Gastrocnemius medialis (tissue), 4 donors: ENCODE results near the gene SLC9A4. TPM values are rescaled to one million over a fixed set of nuclear protein-coding genes. Genes with fewer than 3 reads are reported as not detected.

Experiments
- ATAC-seq, 2 donors: fragments of 150-250 bp; one replicate each; pipeline ENCODE4 v1.9.1; 2016
- DNase-seq, 2 donors: peaks; one replicate each; pipeline ENCODE4 v3.0.0-alpha.2; 2019
- H3K27ac ChIP-seq, 4 donors: fragments of 200-600 bp; sonication (generic); 1 replicate in 1 of 4; 2 replicates in 3 of 4; pipeline ENCODE4 v1.5.1; 2016 to 2018; ENCODE audit warnings: mild to moderate bottlenecking in 2 of 4, moderate library complexity in 1 of 4
- H3K27me3 ChIP-seq, 3 donors: fragments of 200-600 bp; sonication (generic) in 2 of 3; 1 replicate in 1 of 3; 2 replicates in 2 of 3; pipeline versions ENCODE4 v1.5.1 to v1.6.0; 2016 to 2019; ENCODE audit warnings: mild to moderate bottlenecking in 1 of 3, moderate library complexity in 1 of 3
- H3K36me3 ChIP-seq, 2 donors: fragments of 200-600 bp; sonication (generic) in 1 of 2; one replicate each; pipeline ENCODE4 v1.5.1; 2017 to 2018
- H3K4me1 ChIP-seq, 2 donors: fragments of 200-600 bp; sonication (generic) in 1 of 2; one replicate each; pipeline ENCODE4 v1.5.1; 2016 to 2017; ENCODE audit warnings: mild to moderate bottlenecking in 2 of 2
- H3K4me3 ChIP-seq, 4 donors: fragments of 200-600 bp; sonication (generic) in 3 of 4; 1 replicate in 1 of 4; 2 replicates in 3 of 4; pipeline ENCODE4 v1.5.1; 2016 to 2019; ENCODE audit warnings: mild to moderate bottlenecking in 2 of 4
- H3K9me3 ChIP-seq, 3 donors: fragments of 200-600 bp; sonication (generic) in 2 of 3; 1 replicate in 1 of 3; 2 replicates in 2 of 3; pipeline ENCODE4 v1.5.1; 2016 to 2019
- POLR2A ChIP-seq, 2 donors: fragments of 450-650 bp; IDR thresholded peaks; one replicate each; pipeline ENCODE4 v1.6.1; 2017; ENCODE audit warnings: antibody characterized with exemption in 2 of 2, mild to moderate bottlenecking in 2 of 2, moderate library complexity in 2 of 2
- in situ Hi-C, 4 donors: fragments of 200-750 bp; cut with MboI; loops; one replicate each; pipeline versions ENCODE4 v1.15.0 to v1.8.0; 2017; ENCODE audit warnings: low sequenced_read_pairs in 4 of 4
- intact Hi-C: fragments of 100-400 bp; cut with DNase I; formaldehyde crosslinking; loops from one replicate; pipeline ENCODE4 v1.15.1; 2023; ENCODE audit warnings: low total_unique reads
- total RNA-seq, 4 donors: library from RNA; depleted of rRNA; stranded (reverse); fragments of >200 nt; gene quantifications; one replicate each; pipeline versions ENCODE4 v1.1.0 to v1.2.3, GENCODE V29; 2016
- TF ChIP-seq, protein P1 (sequence below), 5 experiments: fragments of 450-650 bp in 3 of 5; fragments of 200-600 bp in 2 of 5; sonication (generic) in 2 of 5; IDR thresholded peaks in 4 of 5; conservative IDR thresholded peaks in 1 of 5; 1 replicate in 4 of 5; 2 replicates in 1 of 5; pipeline ENCODE4 v1.5.1; 2016 to 2019; ENCODE audit warnings: antibody characterized with exemption in 5 of 5, mild to moderate bottlenecking in 3 of 5, moderate library complexity in 3 of 5

SLC9A4 gene
- total RNA-seq, 4 donors from 2014 or later = not detected

DNA sequence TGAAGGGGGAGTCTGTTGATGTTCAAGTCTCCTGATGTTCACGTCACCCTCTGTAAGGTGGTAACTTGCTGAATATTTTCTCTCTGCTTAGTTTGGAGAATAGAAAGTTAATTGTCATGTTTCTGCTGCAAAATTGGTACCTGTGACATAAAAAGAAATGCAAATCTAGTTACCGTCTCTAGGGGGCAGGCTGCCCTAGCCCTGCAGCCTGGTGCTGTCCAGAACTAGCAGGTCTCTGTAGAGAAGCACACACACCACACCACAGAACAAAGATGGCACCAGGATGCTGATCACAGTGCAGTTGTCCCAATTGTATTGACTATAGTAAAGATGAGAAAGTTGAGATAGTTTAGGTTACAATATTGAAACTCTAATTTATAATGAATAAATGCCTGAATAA lies 47.0 kb downstream of the SLC9A4 start:
- H3K4me3 ChIP-seq = no peak overlapping the region
- DNase-seq (no peak), ATAC-seq (peak; percentile 36 to 76)
- TF ChIP-seq, protein P1, sequence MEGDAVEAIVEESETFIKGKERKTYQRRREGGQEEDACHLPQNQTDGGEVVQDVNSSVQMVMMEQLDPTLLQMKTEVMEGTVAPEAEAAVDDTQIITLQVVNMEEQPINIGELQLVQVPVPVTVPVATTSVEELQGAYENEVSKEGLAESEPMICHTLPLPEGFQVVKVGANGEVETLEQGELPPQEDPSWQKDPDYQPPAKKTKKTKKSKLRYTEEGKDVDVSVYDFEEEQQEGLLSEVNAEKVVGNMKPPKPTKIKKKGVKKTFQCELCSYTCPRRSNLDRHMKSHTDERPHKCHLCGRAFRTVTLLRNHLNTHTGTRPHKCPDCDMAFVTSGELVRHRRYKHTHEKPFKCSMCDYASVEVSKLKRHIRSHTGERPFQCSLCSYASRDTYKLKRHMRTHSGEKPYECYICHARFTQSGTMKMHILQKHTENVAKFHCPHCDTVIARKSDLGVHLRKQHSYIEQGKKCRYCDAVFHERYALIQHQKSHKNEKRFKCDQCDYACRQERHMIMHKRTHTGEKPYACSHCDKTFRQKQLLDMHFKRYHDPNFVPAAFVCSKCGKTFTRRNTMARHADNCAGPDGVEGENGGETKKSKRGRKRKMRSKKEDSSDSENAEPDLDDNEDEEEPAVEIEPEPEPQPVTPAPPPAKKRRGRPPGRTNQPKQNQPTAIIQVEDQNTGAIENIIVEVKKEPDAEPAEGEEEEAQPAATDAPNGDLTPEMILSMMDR (IDR thresholded peaks at IDR 0.05 in 4 of 5, conservative IDR thresholded peaks at IDR 0.05 in 1 of 5) = peak; percentile 25 to 59 (median 58)
- no peak for TF ChIP-seq POLR2A (IDR thresholded peaks at IDR 0.05)
- intact Hi-C loops (loop anchor here (2.0 kb wide), 1 partner anchor 99 kb away; the partner anchor contains the start of gene SLC9A2), in situ Hi-C loops (no loop called here)
- H3K27me3 ChIP-seq = no peaks in the 10 kb centered on the region
- no peaks in the 10 kb centered on the region for H3K9me3 ChIP-seq
- no peaks in the 10 kb centered on the region for H3K4me1 ChIP-seq
- H3K27ac ChIP-seq = no peak overlapping the region
- no peaks in the 10 kb centered on the region for H3K36me3 ChIP-seq

DNA sequence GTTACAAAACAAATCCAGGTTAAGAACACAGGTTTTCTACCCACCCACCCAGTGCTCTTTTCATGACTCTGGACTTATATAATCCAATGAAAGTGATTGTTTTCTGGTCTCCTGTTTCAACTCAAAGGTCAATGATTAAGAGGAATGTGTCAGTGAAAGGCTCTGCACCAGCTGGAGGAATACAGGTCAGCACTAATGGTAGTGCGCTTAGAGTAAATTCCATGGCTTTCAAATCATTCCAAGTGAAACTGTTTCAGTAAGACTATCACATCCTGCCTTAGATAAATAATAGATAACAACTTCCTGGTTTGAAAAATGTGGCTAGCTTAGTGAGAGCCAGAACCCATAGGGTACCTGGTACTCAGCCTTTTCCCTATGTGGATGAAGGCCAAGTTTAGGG lies 47.8 kb downstream of the SLC9A4 start:
- Histone ChIP-seq H3K27me3 (no peaks in the 10 kb centered on the region), H3K27ac (no peak overlapping the region), H3K4me3 (no peak overlapping the region), H3K4me1 (no peaks in the 10 kb centered on the region), H3K36me3 (no peaks in the 10 kb centered on the region), H3K9me3 (no peaks in the 10 kb centered on the region)
- no peak for DNase-seq
- no peak for TF ChIP-seq POLR2A (IDR thresholded peaks at IDR 0.05)
- TF ChIP-seq, protein P1 (IDR thresholded peaks at IDR 0.05 in 4 of 5, conservative IDR thresholded peaks at IDR 0.05 in 1 of 5) = no peak
- in situ Hi-C loops = no loop called here
- no peak for ATAC-seq
- intact Hi-C loops = loop anchor here (2.0 kb wide), 1 partner anchor 98 kb away; the partner anchor contains the start of gene SLC9A2

DNA sequence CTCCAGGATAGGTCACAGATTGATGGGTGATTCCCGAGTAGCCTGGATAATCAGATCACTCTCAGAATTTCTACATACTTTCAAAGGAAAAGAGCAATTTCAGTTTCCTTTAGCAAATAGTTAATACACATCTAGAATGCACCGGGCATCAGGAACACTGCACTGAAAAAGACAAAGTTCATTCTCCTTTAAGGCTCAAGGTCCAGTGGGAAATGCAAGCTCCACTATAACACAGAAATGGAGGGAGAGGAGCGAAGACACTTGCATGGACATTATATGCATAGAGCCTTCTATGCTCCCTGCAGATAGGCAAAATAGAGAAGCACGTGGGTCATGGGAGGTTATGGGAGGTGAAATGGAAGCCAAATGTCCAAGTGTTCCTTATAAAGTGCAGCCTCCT lies 49.1 kb downstream of the SLC9A4 start:
- Histone ChIP-seq H3K27ac (no peak overlapping the region), H3K9me3 (no peaks in the 10 kb centered on the region), H3K36me3 (no peaks in the 10 kb centered on the region), H3K27me3 (no peaks in the 10 kb centered on the region), H3K4me1 (no peaks in the 10 kb centered on the region), H3K4me3 (no peak overlapping the region)
- DNase-seq (no peak), ATAC-seq (no peak)
- in situ Hi-C loops (no loop called here), intact Hi-C loops (no loop called here)
- no peak for TF ChIP-seq POLR2A (IDR thresholded peaks at IDR 0.05)
- TF ChIP-seq, protein P1 (IDR thresholded peaks at IDR 0.05 in 4 of 5, conservative IDR thresholded peaks at IDR 0.05 in 1 of 5) = no peak

- Histone ChIP-seq H3K27me3 (no peaks in the 10 kb centered on the region), H3K4me3 (no peak overlapping the region), H3K36me3 (no peaks in the 10 kb centered on the region), H3K9me3 (no peaks in the 10 kb centered on the region), H3K27ac (no peak overlapping the region), H3K4me1 (no peaks in the 10 kb centered on the region)
- DNase-seq (no peak), ATAC-seq (no peak)
- TF ChIP-seq, protein P1 (IDR thresholded peaks at IDR 0.05 in 4 of 5, conservative IDR thresholded peaks at IDR 0.05 in 1 of 5) = no peak
- no peak for TF ChIP-seq POLR2A (IDR thresholded peaks at IDR 0.05)
- intact Hi-C loops = no loop called here
- in situ Hi-C loops = no loop called here
Observed at GRCh38 chr2:102522890-102523289, 49.9 kb downstream of the SLC9A4 start.

GRCh38 chr2:102523651-102524050 lies 50.6 kb downstream of the SLC9A4 start:
- in situ Hi-C loops (no loop called here), intact Hi-C loops (no loop called here)
- TF ChIP-seq POLR2A (IDR thresholded peaks at IDR 0.05) = no peak
- TF ChIP-seq, protein P1 (IDR thresholded peaks at IDR 0.05 in 4 of 5, conservative IDR thresholded peaks at IDR 0.05 in 1 of 5) = no peak

More at GRCh38 chr2:102523651-102524050, 50.6 kb downstream of the SLC9A4 start:
- H3K27me3 ChIP-seq = no peaks in the 10 kb centered on the region
- no peak overlapping the region for H3K27ac ChIP-seq
- DNase-seq (no peak), ATAC-seq (no peak)
- no peak overlapping the region for H3K4me3 ChIP-seq
- no peaks in the 10 kb centered on the region for H3K9me3 ChIP-seq
- H3K36me3 ChIP-seq = no peaks in the 10 kb centered on the region
- no peaks in the 10 kb centered on the region for H3K4me1 ChIP-seq
